IMR-90 (cell line): ENCODE data around the gene RAD1. TPM values are rescaled to one million over a fixed set of nuclear protein-coding genes. Genes with fewer than 3 reads are reported as not detected.

Experiments
- ATAC-seq: fragments of 200-7000 bp; cut with Tn5 transposase; 2 replicates; pipeline ENCODE4 v1.9.1; 2020; ENCODE audit warnings: low read depth, mild to moderate bottlenecking, moderate library complexity
- BruUV-seq: library from RNA; stranded (reverse); fragments of 400-500 nt; replicated peaks from 2 replicates; lab custom pipeline; 2021; lab: Mats Ljungman, UMichigan
- CTCF ChIA-PET: fragments of 300-600 bp; formaldehyde crosslinking; extraction: SDS; loops from one replicate; lab custom pipeline; 2021; ENCODE audit warnings: antibody characterized with exemption; lab: Yijun Ruan, JAX
- POLR2A ChIA-PET: fragments of 300-600 bp; sonication (Branson Sonifier 250); formaldehyde crosslinking; loops from one replicate; lab custom pipeline; 2022; ENCODE audit warnings: antibody characterized with exemption; ENCODE audit not compliant: unreplicated experiment; lab: Charles Lee
- DNase-seq: peaks from one replicate; pipeline ENCODE4 v3.0.0; 2013
- H2AFZ ChIP-seq: replicated peaks from 2 replicates; pipeline ENCODE3; 2013; ENCODE audit warnings: low read length, mild to moderate bottlenecking; ENCODE audit not compliant: poor library complexity
- H2AK5ac ChIP-seq: 2 replicates; pipeline ENCODE4 v1.6.1; 2013; ENCODE audit warnings: low read depth, low read length, inconsistent platforms
- H2AK9ac ChIP-seq: replicated peaks from 2 replicates; pipeline ENCODE3; 2013; ENCODE audit warnings: mild to moderate bottlenecking, low read depth, low read length, moderate library complexity; ENCODE audit not compliant: poor library complexity
- H2BK120ac ChIP-seq: 2 replicates; pipeline ENCODE4 v1.6.1; 2013; ENCODE audit warnings: low read depth, low read length, inconsistent platforms
- H2BK15ac ChIP-seq: 3 replicates; pipeline ENCODE4 v1.6.1; 2013; ENCODE audit warnings: low read depth, low read length, inconsistent platforms
- H2BK20ac ChIP-seq: 2 replicates; pipeline ENCODE4 v1.6.1; 2013; ENCODE audit warnings: low read depth, mild to moderate bottlenecking, inconsistent platforms, low read length, moderate library complexity
- H2BK5ac ChIP-seq: 2 replicates; pipeline ENCODE4 v1.6.1; 2013; ENCODE audit warnings: mild to moderate bottlenecking, low read depth, low read length, inconsistent platforms; ENCODE audit not compliant: poor library complexity, severe bottlenecking
- H3K14ac ChIP-seq: replicated peaks from 2 replicates; pipeline ENCODE4 v1.6.1; 2013; ENCODE audit warnings: low read depth, low read length, inconsistent platforms
- H3K18ac ChIP-seq: 2 replicates; pipeline ENCODE4 v1.6.1; 2013; ENCODE audit warnings: low read depth, low read length, control low read depth
- H3K23ac ChIP-seq: 2 replicates; pipeline ENCODE4 v1.6.1; 2013; ENCODE audit warnings: low read depth, low read length, inconsistent platforms
- H3K27ac ChIP-seq: 2 replicates; pipeline ENCODE4 v1.5.1; 2013; ENCODE audit warnings: mild to moderate bottlenecking, control low read depth, low read length; ENCODE audit not compliant: insufficient read depth
- H3K27me3 ChIP-seq: 2 replicates; pipeline ENCODE4 v1.6.1; 2013; ENCODE audit warnings: low read length; ENCODE audit not compliant: control insufficient read depth, insufficient read depth
- H3K36me3 ChIP-seq: 2 replicates; pipeline ENCODE4 v1.6.1; 2013; ENCODE audit warnings: low read length, mixed read lengths; ENCODE audit not compliant: control insufficient read depth, insufficient read depth
- H3K4ac ChIP-seq: 2 replicates; pipeline ENCODE4 v1.6.1; 2013; ENCODE audit warnings: low read depth, low read length, inconsistent platforms
- H3K4me1 ChIP-seq: 2 replicates; pipeline ENCODE4 v1.6.1; 2013; ENCODE audit warnings: low read length, mixed read lengths; ENCODE audit not compliant: control insufficient read depth, insufficient read depth
- H3K4me2 ChIP-seq: 2 replicates; pipeline ENCODE4 v1.6.1; 2013; ENCODE audit warnings: low read depth, mild to moderate bottlenecking, control low read depth, low read length, moderate library complexity
- H3K4me3 ChIP-seq: 2 replicates; pipeline ENCODE4 v1.5.1; 2013; ENCODE audit warnings: low read depth, mild to moderate bottlenecking, control low read depth, low read length, moderate library complexity; ENCODE audit not compliant: insufficient read depth
- H3K56ac ChIP-seq: 2 replicates; pipeline ENCODE4 v1.6.1; 2013; ENCODE audit warnings: low read length, inconsistent platforms; ENCODE audit not compliant: insufficient read depth; ENCODE audit errors: extremely low read depth
- H3K79me1 ChIP-seq, 2 experiments: 2 replicates each; pipeline ENCODE4 v1.6.1; 2013; ENCODE audit warnings: low read length in 2 of 2, inconsistent platforms in 1 of 2, low read depth in 1 of 2
- H3K9ac ChIP-seq: 2 replicates; pipeline ENCODE4 v1.6.1; 2013; ENCODE audit warnings: low read depth, low read length, control low read depth
- H3K9me1 ChIP-seq: 2 replicates; pipeline ENCODE4 v1.6.1; 2013; ENCODE audit warnings: low read length, inconsistent platforms; ENCODE audit not compliant: insufficient read depth
- H3K9me3 ChIP-seq: 2 replicates; pipeline ENCODE4 v1.6.1; 2013; ENCODE audit warnings: low read length; ENCODE audit not compliant: control insufficient read depth, insufficient read depth
- H4K20me1 ChIP-seq: 2 replicates; pipeline ENCODE4 v1.6.1; 2013; ENCODE audit warnings: low read length, inconsistent platforms; ENCODE audit not compliant: insufficient read depth
- H4K5ac ChIP-seq: 2 replicates; pipeline ENCODE4 v1.6.1; 2013; ENCODE audit warnings: mild to moderate bottlenecking, low read depth, low read length, control low read depth
- H4K8ac ChIP-seq, 2 experiments: 2 replicates each; pipeline ENCODE4 v1.6.1; 2013; ENCODE audit warnings: low read depth in 2 of 2, low read length in 2 of 2, control low read depth in 1 of 2, inconsistent platforms in 1 of 2
- H4K91ac ChIP-seq: 2 replicates; pipeline ENCODE4 v1.6.1; 2013; ENCODE audit warnings: low read depth, low read length, inconsistent platforms; ENCODE audit not compliant: insufficient read depth
- BHLHE40 ChIP-seq: fragments of 150-350 bp; IDR thresholded peaks from 2 replicates; pipeline ENCODE4 v1.6.1; 2016; ENCODE audit warnings: mild to moderate bottlenecking, low read depth, low read length
- CEBPB ChIP-seq: IDR thresholded peaks from 2 replicates; pipeline ENCODE4 v1.6.1; 2012; ENCODE audit warnings: low read depth, low read length, improper control_type of control experiment
- CHD1 ChIP-seq: IDR thresholded peaks from 2 replicates; pipeline ENCODE4 v1.6.1; 2012; ENCODE audit warnings: low read depth, low read length, improper control_type of control experiment
- CTCF ChIP-seq: conservative IDR thresholded peaks from 2 replicates; pipeline ENCODE4 v1.5.1; 2012; ENCODE audit warnings: mild to moderate bottlenecking, low read depth, low read length, improper control_type of control experiment
- FOS ChIP-seq: fragments of 150-350 bp; IDR thresholded peaks from 2 replicates; pipeline ENCODE4 v1.6.1; 2016; ENCODE audit warnings: low read depth, low read length
- NFE2L2 ChIP-seq: fragments of 150-350 bp; IDR thresholded peaks from 2 replicates; pipeline ENCODE4 v1.6.1; 2016; ENCODE audit warnings: low read depth, mild to moderate bottlenecking, low read length
- POLR2A ChIP-seq: IDR thresholded peaks from 2 replicates; pipeline ENCODE4 v1.6.1; 2012; ENCODE audit warnings: mild to moderate bottlenecking, low read depth, low read length
- RCOR1 ChIP-seq: IDR thresholded peaks from 2 replicates; pipeline ENCODE4 v1.6.1; 2012; ENCODE audit warnings: mild to moderate bottlenecking, low read length, improper control_type of control experiment; ENCODE audit not compliant: insufficient replicate concordance
- RFX5 ChIP-seq: IDR thresholded peaks from 2 replicates; pipeline ENCODE4 v1.8.0; 2012; ENCODE audit warnings: low read depth, mild to moderate bottlenecking, low read length, moderate library complexity
- WGBS, 2 experiments: methylation state at CpG; one replicate each; pipeline versions ENCODE4 v1.1.5 to v1.1.7; 2013; ENCODE audit warnings: missing lambda C conversion rate in 2 of 2; ENCODE audit not compliant: insufficient read length in 1 of 2; ENCODE audit errors: extremely low coverage in 2 of 2; 5-methylcytosine and 5-hydroxymethylcytosine counted together
- dilution Hi-C: fragments of 300-500 bp; cut with HindIII; formaldehyde crosslinking; loops from one replicate; pipeline ENCODE4 v1.14.3; 2018; ENCODE audit warnings: low sequenced_read_pairs; ENCODE audit not compliant: unreplicated experiment
- in situ Hi-C: fragments of 300-500 bp; cut with MboI; formaldehyde crosslinking; loops from 3 replicates; pipeline ENCODE4 v1.14.3; 2019; ENCODE audit warnings: low sequenced_read_pairs, inconsistent platforms, mixed read lengths
- intact Hi-C: fragments of 100-400 bp; cut with micrococcal nuclease; formaldehyde crosslinking; loops from 2 replicates; pipeline ENCODE4 v1.10.0; 2022
- polyA plus RNA-seq, 3 experiments: library from polyadenylated mRNA; depleted of rRNA; stranded (reverse); fragments of >200 nt; gene quantifications; 2 replicates each; pipeline ENCODE4 v1.2.3, GENCODE V29; 2012; ENCODE audit warnings: low replicate concordance in 1 of 3
- total RNA-seq: library from RNA; depleted of rRNA; stranded (reverse); fragments of >200 nt; gene quantifications from 2 replicates; pipeline ENCODE4 v1.2.3, GENCODE V29; 2012
- TF ChIP-seq, protein P1 (sequence below): fragments of 150-350 bp; IDR thresholded peaks from 2 replicates; pipeline ENCODE4 v1.6.1; 2017; ENCODE audit warnings: mild to moderate bottlenecking, antibody characterized with exemption, low read length, low read depth

RAD1 gene
- total and polyA plus RNA-seq, 2 of the 4 experiments (the other 2 are of a cell fraction): 18.5 to 21.5 TPM

DNA sequence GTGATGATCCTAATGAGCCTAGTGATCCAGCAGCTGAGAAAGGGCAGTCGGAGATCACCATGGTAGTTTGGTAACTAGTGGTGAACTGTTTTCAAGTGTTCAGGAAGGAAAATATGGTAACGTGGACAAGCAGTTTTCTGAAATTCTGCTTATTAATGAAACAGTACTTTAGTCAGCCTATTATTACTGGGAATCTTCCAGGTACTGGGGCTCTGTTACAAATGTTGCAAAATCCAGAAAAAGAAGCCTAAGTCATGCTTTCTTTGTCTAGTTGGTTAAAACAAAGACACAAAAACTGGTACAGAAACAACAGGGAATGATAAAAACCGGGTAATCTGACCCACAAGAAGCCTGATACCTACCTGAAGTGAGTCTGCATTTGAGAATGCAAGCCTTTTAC, 58.1 kb downstream of the RAD1 start:
- Histone ChIP-seq H3K9me1 (no peaks in the 10 kb centered on the region), H3K27ac (no peak overlapping the region), H3K9ac (no peak overlapping the region), H2BK120ac (no peak overlapping the region), H3K9me3 (no peaks in the 10 kb centered on the region), H3K36me3 (no peaks in the 10 kb centered on the region), H4K20me1 (no peaks in the 10 kb centered on the region), H3K27me3 (no peaks in the 10 kb centered on the region; the same call in none of the 2 replicates), H2AK9ac (no peak overlapping the region), H3K79me1 (no peaks in the 10 kb centered on the region), H4K5ac (no peak overlapping the region), H3K4me3 (no peak overlapping the region), H2BK20ac (no peak overlapping the region), H3K4me1 (no peaks in the 10 kb centered on the region), H3K4ac (no peak overlapping the region), H3K4me2 (no peak overlapping the region), H2AK5ac (no peak overlapping the region), H2BK15ac (no peak overlapping the region), H3K56ac (no peak overlapping the region), H3K23ac (no peak overlapping the region), H3K14ac (no peak overlapping the region), H2AFZ (no peak overlapping the region), H4K91ac (no peak overlapping the region), H3K18ac (no peak overlapping the region), H2BK5ac (no peak overlapping the region), H4K8ac (no peak overlapping the region)
- TF ChIP-seq CEBPB (no peak), CHD1 (no peak), CTCF (no peak), FOS (no peak), POLR2A (no peak), NFE2L2 (no peak), RCOR1 (no peak), BHLHE40 (no peak), RFX5 (no peak)
- TF ChIP-seq, protein P1, sequence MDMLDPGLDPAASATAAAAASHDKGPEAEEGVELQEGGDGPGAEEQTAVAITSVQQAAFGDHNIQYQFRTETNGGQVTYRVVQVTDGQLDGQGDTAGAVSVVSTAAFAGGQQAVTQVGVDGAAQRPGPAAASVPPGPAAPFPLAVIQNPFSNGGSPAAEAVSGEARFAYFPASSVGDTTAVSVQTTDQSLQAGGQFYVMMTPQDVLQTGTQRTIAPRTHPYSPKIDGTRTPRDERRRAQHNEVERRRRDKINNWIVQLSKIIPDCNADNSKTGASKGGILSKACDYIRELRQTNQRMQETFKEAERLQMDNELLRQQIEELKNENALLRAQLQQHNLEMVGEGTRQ: no peak
- no peak for DNase-seq
- dilution Hi-C loops (no loop called here), in situ Hi-C loops (no loop called here), intact Hi-C loops (no loop called here)
- WGBS, 2 experiments: 83% methylated on average over 1 of the region's 3 CpGs; no CpG with 5 or more reads in 1 of the 2 experiments
- no TSS peak for BruUV-seq
- ChIA-PET POLR2A (no interaction called here), CTCF (no interaction called here)
- no peak for ATAC-seq
